ENCODE results near the gene UGGT2.

GRCh38 chr13:96029002-96029401, 24.2 kb downstream of the UGGT2 start:
- TF ChIP-seq CTCF (IDR thresholded peaks at IDR 0.05) (no peak), POLR2A (IDR thresholded peaks at IDR 0.05) (no peak)

Data from thyroid gland (tissue), 4 donors.